ENCODE data around the gene ASPA.

The ASPA gene

GRCh38 chr17:3533752-3534151 is 58.0 kb downstream of the ASPA start:
- Histone ChIP-seq H3K27me3 (replicated peaks; ENCODE audit: control insufficient read depth, insufficient read depth, low read length) (no peaks in the 10 kb centered on the region), H3K36me3 (ENCODE audit: control insufficient read depth, insufficient read depth, low read length) (no peaks in the 10 kb centered on the region; the same call in 1 of the 2 replicates), H3K4me3 (replicated peaks; ENCODE audit: low read depth, low read length) (no peak overlapping the region)
- no peak for TF ChIP-seq CTCF (IDR thresholded peaks at IDR 0.05; ENCODE audit: insufficient read depth, low read length, poor library complexity, severe bottlenecking)
- DNase-seq (ENCODE audit: extremely low read depth, insufficient read length), result no peak

- Histone ChIP-seq H3K27me3 (replicated peaks; ENCODE audit: control insufficient read depth, insufficient read depth, low read length) (no peaks in the 10 kb centered on the region), H3K36me3 (ENCODE audit: control insufficient read depth, insufficient read depth, low read length) (no peaks in the 10 kb centered on the region; the same call in 1 of the 2 replicates), H3K4me3 (replicated peaks; ENCODE audit: low read depth, low read length) (no peak overlapping the region)
- no peak for DNase-seq (ENCODE audit: extremely low read depth, insufficient read length)
- no peak for TF ChIP-seq CTCF (IDR thresholded peaks at IDR 0.05; ENCODE audit: insufficient read depth, low read length, poor library complexity, severe bottlenecking)
Observed at GRCh38 chr17:3534881-3535252, 59.1 kb downstream of the ASPA start.

DNA sequence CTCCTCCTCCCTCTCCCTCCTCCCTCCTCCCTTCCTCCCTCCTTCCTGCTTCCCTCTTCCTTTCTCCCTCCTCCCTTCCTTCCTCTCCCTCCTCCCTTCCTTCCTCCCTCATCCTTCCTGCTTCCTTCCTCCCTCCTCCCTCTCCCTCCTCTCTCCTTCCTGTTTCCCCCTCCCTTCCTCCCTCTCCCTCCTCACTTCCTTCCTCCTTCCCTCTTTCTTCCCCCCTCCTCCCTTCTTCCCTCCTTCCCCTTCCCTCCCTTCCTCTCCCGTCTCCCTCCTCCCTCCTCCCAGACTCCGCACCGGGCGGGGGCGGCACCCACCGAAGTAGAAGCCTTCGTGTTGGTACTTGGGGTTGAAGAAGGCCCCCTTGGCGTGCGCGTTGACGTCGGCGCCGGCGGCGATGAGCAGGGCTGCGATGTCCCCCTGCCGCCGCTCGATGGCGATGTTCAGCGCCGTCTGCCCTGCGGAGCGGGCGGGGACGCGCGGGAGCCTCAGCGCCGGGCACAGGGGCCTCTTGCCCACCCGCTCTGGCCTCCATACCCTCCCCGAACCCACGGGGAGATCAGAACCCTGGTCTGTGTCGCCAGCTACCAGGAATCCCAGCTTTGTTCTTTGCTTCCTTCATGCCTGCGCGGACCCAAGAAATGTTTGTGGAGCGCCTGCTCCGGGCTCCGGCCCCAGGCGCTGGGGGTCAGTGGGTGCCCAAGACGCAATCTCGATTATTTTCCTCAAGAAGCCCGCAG is 59.6 kb downstream of the ASPA start:
- no peaks in the 10 kb centered on the region; the same call in 1 of the 2 replicates for H3K36me3 ChIP-seq (ENCODE audit: control insufficient read depth, insufficient read depth, low read length)
- no peaks in the 10 kb centered on the region for H3K27me3 ChIP-seq (replicated peaks; ENCODE audit: control insufficient read depth, insufficient read depth, low read length)
- no peak overlapping the region for H3K4me3 ChIP-seq (replicated peaks; ENCODE audit: low read depth, low read length)
- peak; percentile 41 for TF ChIP-seq CTCF (IDR thresholded peaks at IDR 0.05; ENCODE audit: insufficient read depth, low read length, poor library complexity, severe bottlenecking)
- DNase-seq (ENCODE audit: extremely low read depth, insufficient read length), result peak; percentile 84

DNA sequence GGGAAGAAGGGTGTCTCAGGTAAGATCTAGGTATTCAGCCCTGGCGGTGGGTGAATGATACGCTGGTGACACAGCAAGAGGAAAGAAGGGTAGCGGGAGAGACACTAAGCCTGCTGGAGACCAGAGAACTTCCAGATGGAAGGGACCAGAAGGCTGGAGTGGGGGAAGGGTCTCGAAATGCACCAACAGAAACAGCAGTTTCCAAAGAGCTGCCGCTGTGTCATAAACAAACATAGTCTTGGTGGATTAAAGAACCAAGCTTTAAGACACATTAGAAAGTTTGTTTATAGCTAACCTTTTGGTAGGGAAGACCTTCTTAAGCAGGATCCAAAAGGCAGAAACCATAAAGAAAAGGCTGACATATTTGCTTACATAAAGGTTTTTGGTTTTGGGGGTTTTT is 60.9 kb downstream of the ASPA start:
- H3K27me3 ChIP-seq (replicated peaks; ENCODE audit: control insufficient read depth, insufficient read depth, low read length), result no peaks in the 10 kb centered on the region
- H3K4me3 ChIP-seq (replicated peaks; ENCODE audit: low read depth, low read length), result no peak overlapping the region
- TF ChIP-seq CTCF (IDR thresholded peaks at IDR 0.05; ENCODE audit: insufficient read depth, low read length, poor library complexity, severe bottlenecking), result no peak
- DNase-seq (ENCODE audit: extremely low read depth, insufficient read length), result no peak
- no peaks in the 10 kb centered on the region; the same call in 1 of the 2 replicates for H3K36me3 ChIP-seq (ENCODE audit: control insufficient read depth, insufficient read depth, low read length)

DNA sequence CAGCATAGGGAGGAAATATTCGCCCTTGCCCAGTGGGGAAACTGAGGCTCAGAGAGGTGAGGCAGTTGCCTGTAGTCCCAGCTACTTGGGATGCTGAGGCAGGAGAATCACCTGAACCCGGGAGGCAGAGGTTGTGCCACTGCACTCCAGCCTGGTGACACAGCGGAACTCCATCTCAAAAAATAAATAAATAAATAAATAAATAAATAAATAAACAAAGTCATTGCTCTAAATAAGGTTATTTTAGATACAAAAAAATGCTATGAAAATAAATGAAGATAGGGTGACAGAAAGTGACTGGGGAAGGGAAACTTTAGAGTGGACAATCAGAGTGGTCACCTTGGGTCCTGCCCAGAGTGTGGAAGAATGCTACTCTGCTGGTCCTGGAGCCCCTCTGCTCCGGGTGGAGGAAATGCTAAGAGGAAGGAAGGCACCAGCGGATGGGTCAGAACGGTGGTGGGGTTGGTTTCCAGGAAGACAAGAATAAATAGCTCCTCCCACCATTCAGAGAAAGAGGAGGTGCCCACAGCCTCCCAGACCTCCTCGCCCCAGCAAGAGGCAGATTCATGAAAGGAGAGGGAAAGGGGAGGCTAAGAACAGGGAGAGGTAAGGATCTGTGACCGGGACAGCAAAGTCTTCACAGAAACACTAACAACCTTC is 64.2 kb downstream of the ASPA start:
- TF ChIP-seq CTCF (IDR thresholded peaks at IDR 0.05; ENCODE audit: insufficient read depth, low read length, poor library complexity, severe bottlenecking), result no peak
- Histone ChIP-seq H3K36me3 (ENCODE audit: control insufficient read depth, insufficient read depth, low read length) (peaks cover 1% of the 10 kb centered on the region; the same call in 1 of the 2 replicates), H3K4me3 (replicated peaks; ENCODE audit: low read depth, low read length) (no peak overlapping the region), H3K27me3 (replicated peaks; ENCODE audit: control insufficient read depth, insufficient read depth, low read length) (no peaks in the 10 kb centered on the region)
- DNase-seq (ENCODE audit: extremely low read depth, insufficient read length), result no peak
